IPS-18a (cell line): Measurements from ENCODE around the gene ZFP36L2.

ENCODE experiments used
- H3K27ac ChIP-seq: one replicate; pipeline ENCODE4 v1.5.1; 2013; ENCODE audit warnings: low read length
- H3K27me3 ChIP-seq: one replicate; pipeline ENCODE4 v1.6.1; 2013; ENCODE audit warnings: mild to moderate bottlenecking, low read length; ENCODE audit not compliant: control insufficient read depth, insufficient read depth
- H3K36me3 ChIP-seq: one replicate; pipeline ENCODE4 v1.6.1; 2013; ENCODE audit warnings: low read depth, low read length; ENCODE audit not compliant: control insufficient read depth
- H3K4me1 ChIP-seq: one replicate; pipeline ENCODE4 v1.6.1; 2013; ENCODE audit warnings: low read depth, low read length; ENCODE audit not compliant: control insufficient read depth
- H3K4me3 ChIP-seq: one replicate; pipeline ENCODE4 v1.5.1; 2013; ENCODE audit warnings: low read length
- H3K9ac ChIP-seq: one replicate; pipeline ENCODE4 v1.6.1; 2013; ENCODE audit warnings: mild to moderate bottlenecking, low read length, moderate library complexity
- H3K9me3 ChIP-seq: one replicate; pipeline ENCODE4 v1.6.1; 2013; ENCODE audit warnings: low read depth, low read length; ENCODE audit not compliant: control insufficient read depth

ZFP36L2 gene

GRCh38 chr2:43175876-43176275 is 50.5 kb downstream of the ZFP36L2 start:
- no peaks in the 10 kb centered on the region for H3K36me3 ChIP-seq
- H3K27me3 ChIP-seq: no peaks in the 10 kb centered on the region
- no peak overlapping the region for H3K27ac ChIP-seq
- peaks cover 15% of the 10 kb centered on the region for H3K9me3 ChIP-seq
- H3K9ac ChIP-seq: no peak overlapping the region
- H3K4me3 ChIP-seq: no peak overlapping the region
- peaks cover 29% of the 10 kb centered on the region for H3K4me1 ChIP-seq

GRCh38 chr2:43175020-43175441 is 51.4 kb downstream of the ZFP36L2 start:
- Histone ChIP-seq H3K36me3 (no peaks in the 10 kb centered on the region), H3K9me3 (peaks cover 15% of the 10 kb centered on the region), H3K27me3 (no peaks in the 10 kb centered on the region), H3K27ac (no peak overlapping the region), H3K9ac (no peak overlapping the region), H3K4me3 (no peak overlapping the region), H3K4me1 (peaks cover 21% of the 10 kb centered on the region)

- Histone ChIP-seq H3K27me3 (no peaks in the 10 kb centered on the region), H3K9me3 (peaks cover 15% of the 10 kb centered on the region), H3K4me1 (peaks cover 18% of the 10 kb centered on the region), H3K9ac (no peak overlapping the region), H3K27ac (no peak overlapping the region), H3K4me3 (no peak overlapping the region), H3K36me3 (no peaks in the 10 kb centered on the region)
These were observed 52.0 kb downstream of the ZFP36L2 start for GRCh38 chr2:43174368-43174916.
